ENCODE measurements around the gene SLC25A45. TPM values are rescaled to one million over a fixed set of nuclear protein-coding genes. Genes with fewer than 3 reads are reported as not detected.
A peak's percentile ranks its signal among the peaks of the same experiment; 100 is the strongest.

Gene SLC25A45
- total RNA-seq, 2 experiments from 2014 or later: 12.8 to 14.4 TPM

GRCh38 chr11:65423516-65424204 lies 41.2 kb upstream of the SLC25A45 start:
- peak overlapping the region; percentile 89 for H3K4me3 Mint-ChIP-seq
- ATAC-seq (no peak), DNase-seq (peak; percentile 49)
- no peak for TF ChIP-seq CTCF (IDR thresholded peaks at IDR 0.05)
- peaks cover 8% of the 10 kb centered on the region for H3K27me3 Mint-ChIP-seq
- H3K36me3 Mint-ChIP-seq (ENCODE audit: low read depth): peaks cover 71% of the 10 kb centered on the region
- peaks cover 33% of the 10 kb centered on the region for H3K4me1 Mint-ChIP-seq (ENCODE audit: low read depth)
- H3K27ac Mint-ChIP-seq: peak overlapping the region; percentile 98
- H3K9me3 Mint-ChIP-seq: no peaks in the 10 kb centered on the region
- intact Hi-C loops (cut with micrococcal nuclease): loop anchor here (2.0 kb wide), 1 partner anchor 77 kb away; no protein-coding TSS in a partner anchor
- ChIA-PET POLR2A (interaction anchor here (0.6 to 21.0 kb wide), 50 partner anchors 7 to 564 kb away, joined by 3 to 4842 read pairs (median 4); partner anchors contain the start of genes CFL1, EHBP1L1, FAM89B and FRMD8), CTCF (interaction anchor here (15.1 kb wide), 1 partner anchor 80 kb away, joined by 448 read pairs; the partner anchor contains the start of gene MALAT1)

GRCh38 chr11:65422633-65423515 lies 40.4 kb upstream of the SLC25A45 start, which contains the start of gene NEAT1:
Gene NEAT1 (plus strand): TSS chr11:65422798.
- DNase-seq (peak; percentile 94), ATAC-seq (peak; percentile 8)
- no peaks in the 10 kb centered on the region for H3K9me3 Mint-ChIP-seq
- H3K4me3 Mint-ChIP-seq: peak within 1 kb of the TSS; percentile 89
- peaks cover 8% of the 10 kb centered on the region for H3K27me3 Mint-ChIP-seq
- intact Hi-C loops (cut with micrococcal nuclease): no loop called here
- H3K4me1 Mint-ChIP-seq (ENCODE audit: low read depth): peaks cover 29% of the 10 kb centered on the region
- no peak for TF ChIP-seq CTCF (IDR thresholded peaks at IDR 0.05)
- CTCF ChIA-PET: interaction anchor here (0.8 to 15.1 kb wide), 2 partner anchors 80 to 123 kb away, joined by 3 to 448 read pairs; partner anchors contain the start of gene MALAT1
- POLR2A ChIA-PET: interaction anchor here (0.6 to 21.0 kb wide), 46 partner anchors 3 to 563 kb away, joined by 3 to 4842 read pairs (median 4); partner anchors contain the start of genes FAM89B, FOSL1, FRMD8 and MALAT1
- H3K27ac Mint-ChIP-seq: peak within 1 kb of the TSS; percentile 98
- H3K36me3 Mint-ChIP-seq (ENCODE audit: low read depth): peaks cover 65% of the 10 kb centered on the region

GRCh38 chr11:65421794-65422632 lies 39.6 kb upstream of the SLC25A45 start:
- Mint-ChIP-seq H3K4me3 (peak overlapping the region; percentile 89), H3K4me1 (ENCODE audit: low read depth) (peaks cover 29% of the 10 kb centered on the region), H3K27ac (peak overlapping the region; percentile 98), H3K9me3 (no peaks in the 10 kb centered on the region), H3K27me3 (peaks cover 8% of the 10 kb centered on the region), H3K36me3 (ENCODE audit: low read depth) (peaks cover 56% of the 10 kb centered on the region)
- peak; percentile 3 for ATAC-seq
- ChIA-PET POLR2A (interaction anchor here (0.6 to 21.0 kb wide), 30 partner anchors 4 to 478 kb away, joined by 3 to 4842 read pairs (median 6); partner anchors contain the start of genes ARL2, FAM89B, FOSL1 and FRMD8), CTCF (interaction anchor here (15.1 kb wide), 1 partner anchor 81 kb away, joined by 448 read pairs; the partner anchor contains the start of gene MALAT1)
- peak; percentile 96 for DNase-seq
- intact Hi-C loops (cut with micrococcal nuclease): no loop called here
- TF ChIP-seq CTCF (IDR thresholded peaks at IDR 0.05): no peak

- no peak for TF ChIP-seq CTCF (IDR thresholded peaks at IDR 0.05)
- Mint-ChIP-seq H3K4me3 (peak overlapping the region; percentile 89), H3K36me3 (ENCODE audit: low read depth) (peaks cover 48% of the 10 kb centered on the region), H3K27ac (peak overlapping the region; percentile 98), H3K9me3 (no peaks in the 10 kb centered on the region), H3K27me3 (peaks cover 8% of the 10 kb centered on the region), H3K4me1 (ENCODE audit: low read depth) (peaks cover 31% of the 10 kb centered on the region)
- POLR2A ChIA-PET: interaction anchor here (0.7 to 21.0 kb wide), 22 partner anchors 4 to 645 kb away, joined by 3 to 4842 read pairs (median 4); partner anchors contain the start of genes ARL2, FAM89B, FRMD8 and MALAT1
- peak; percentile 97 for DNase-seq
- ATAC-seq: peak; percentile 28
- intact Hi-C loops (cut with micrococcal nuclease): no loop called here
- CTCF ChIA-PET: interaction anchor here (1.1 to 15.1 kb wide), 3 partner anchors 48 to 82 kb away, joined by 3 to 448 read pairs (median 11); partner anchors contain the start of gene MALAT1
These were observed 38.7 kb upstream of the SLC25A45 start for GRCh38 chr11:65420979-65421793.
